ENCODE results near the gene CCT2. TPM values are rescaled to one million over a fixed set of nuclear protein-coding genes. Genes with fewer than 3 reads are reported as not detected.

Gene CCT2
- total RNA-seq, 1 experiment from 2014 or later = 345 TPM

DNA sequence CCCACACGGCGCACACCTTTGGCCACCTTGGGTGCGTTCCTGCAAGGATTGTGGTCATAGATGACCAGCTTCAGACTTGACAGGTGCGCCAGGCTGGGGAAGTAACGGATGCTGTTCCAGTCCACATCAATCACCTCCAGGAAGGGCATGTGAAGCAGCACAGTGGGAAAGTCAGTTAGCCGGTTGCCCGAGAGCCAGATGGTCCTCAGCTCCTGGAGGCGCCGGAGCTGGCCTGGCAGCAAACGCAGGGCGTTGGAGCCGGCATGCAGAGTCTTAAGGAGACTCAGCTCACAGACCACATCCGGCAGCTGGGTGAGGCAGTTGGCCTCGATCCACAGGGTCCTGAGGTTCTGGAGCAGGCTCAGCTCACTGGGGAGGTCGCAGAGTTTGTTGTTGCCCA lies 24.9 kb downstream of the CCT2 start:
- no peak overlapping the region for H2AFZ ChIP-seq (ENCODE audit: low read length)
- BruUV-seq (replicated peaks) = no TSS peak
- no peaks in the 10 kb centered on the region for H3K9me2 ChIP-seq (replicated peaks; ENCODE audit: low read length)
- H4K20me1 ChIP-seq (ENCODE audit: low read length) = no peaks in the 10 kb centered on the region
- no peaks in the 10 kb centered on the region for H3F3A ChIP-seq (ENCODE audit: low read length, unreplicated experiment)
- no peaks in the 10 kb centered on the region for H3K27me3 ChIP-seq (ENCODE audit: low read length)
- intact Hi-C loops (cut with micrococcal nuclease) = no loop called here
- H3K27ac ChIP-seq (ENCODE audit: low read length) = no peak overlapping the region
- H3K4me2 ChIP-seq (ENCODE audit: low read length) = no peak overlapping the region
- DNase-seq = no peak
- no peak for ATAC-seq
- CTCF ChIA-PET = no interaction called here
- no peaks in the 10 kb centered on the region for H3K79me2 ChIP-seq (ENCODE audit: low read length)
- no peak overlapping the region for H3K9ac ChIP-seq (ENCODE audit: low read length)
- TF ChIP-seq EZH2phosphoT487 (IDR thresholded peaks at IDR 0.05; ENCODE audit: borderline replicate concordance, low read length) = no peak
- TF ChIP-seq EZH2 (IDR thresholded peaks at IDR 0.05; ENCODE audit: low read length, unreplicated experiment) = no peak
- TF ChIP-seq, protein P1, sequence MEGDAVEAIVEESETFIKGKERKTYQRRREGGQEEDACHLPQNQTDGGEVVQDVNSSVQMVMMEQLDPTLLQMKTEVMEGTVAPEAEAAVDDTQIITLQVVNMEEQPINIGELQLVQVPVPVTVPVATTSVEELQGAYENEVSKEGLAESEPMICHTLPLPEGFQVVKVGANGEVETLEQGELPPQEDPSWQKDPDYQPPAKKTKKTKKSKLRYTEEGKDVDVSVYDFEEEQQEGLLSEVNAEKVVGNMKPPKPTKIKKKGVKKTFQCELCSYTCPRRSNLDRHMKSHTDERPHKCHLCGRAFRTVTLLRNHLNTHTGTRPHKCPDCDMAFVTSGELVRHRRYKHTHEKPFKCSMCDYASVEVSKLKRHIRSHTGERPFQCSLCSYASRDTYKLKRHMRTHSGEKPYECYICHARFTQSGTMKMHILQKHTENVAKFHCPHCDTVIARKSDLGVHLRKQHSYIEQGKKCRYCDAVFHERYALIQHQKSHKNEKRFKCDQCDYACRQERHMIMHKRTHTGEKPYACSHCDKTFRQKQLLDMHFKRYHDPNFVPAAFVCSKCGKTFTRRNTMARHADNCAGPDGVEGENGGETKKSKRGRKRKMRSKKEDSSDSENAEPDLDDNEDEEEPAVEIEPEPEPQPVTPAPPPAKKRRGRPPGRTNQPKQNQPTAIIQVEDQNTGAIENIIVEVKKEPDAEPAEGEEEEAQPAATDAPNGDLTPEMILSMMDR (conservative IDR thresholded peaks at IDR 0.05; ENCODE audit: low read depth, low read length) = no peak
- no peaks in the 10 kb centered on the region for H3K4me1 ChIP-seq (ENCODE audit: insufficient read depth, low read length)
- POLR2A ChIA-PET (ENCODE audit: unreplicated experiment) = no interaction called here
- no peaks in the 10 kb centered on the region for H3K9me3 ChIP-seq (ENCODE audit: low read length)
- no peaks in the 10 kb centered on the region for H3K36me3 ChIP-seq (ENCODE audit: low read depth, low read length)
- H3K4me3 ChIP-seq (ENCODE audit: low read length) = no peak overlapping the region

DNA sequence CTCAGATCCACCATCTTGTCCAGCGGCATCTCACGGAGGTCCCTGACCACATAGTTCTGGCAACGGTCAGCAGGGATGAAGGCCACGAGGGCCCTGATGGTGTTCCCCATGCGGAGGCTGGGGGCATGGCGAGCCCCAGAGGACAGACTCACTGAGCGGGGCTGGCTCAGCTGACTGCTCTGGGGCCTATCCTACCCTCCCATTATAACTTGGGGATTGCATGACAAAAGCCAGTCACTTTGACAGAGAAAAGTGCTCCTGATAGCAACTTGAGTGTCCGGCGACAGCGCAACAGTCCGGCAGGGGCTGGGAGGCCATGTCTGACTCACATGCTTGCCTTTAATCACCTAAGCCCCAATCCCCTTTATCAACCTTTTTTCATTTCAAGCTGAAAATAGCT lies 25.5 kb downstream of the CCT2 start, which contains the start of gene LRRC10:
LRRC10 (minus strand) TSS at position 179 of the 400 bp plus-strand sequence; CDS start at position 110, 69 bp downstream.
- ATAC-seq (no peak), DNase-seq (no peak)
- H3K9ac ChIP-seq (ENCODE audit: low read length) = no peak within 1 kb of the TSS
- no peaks in the 10 kb centered on the region for H3K36me3 ChIP-seq (ENCODE audit: low read depth, low read length)
- H2AFZ ChIP-seq (ENCODE audit: low read length) = no peak within 1 kb of the TSS
- H4K20me1 ChIP-seq (ENCODE audit: low read length) = no peaks in the 10 kb centered on the region
- H3K79me2 ChIP-seq (ENCODE audit: low read length) = no peaks in the 10 kb centered on the region
- H3K27ac ChIP-seq (ENCODE audit: low read length) = no peak within 1 kb of the TSS
- H3K4me2 ChIP-seq (ENCODE audit: low read length) = no peak within 1 kb of the TSS
- H3K4me3 ChIP-seq (ENCODE audit: low read length) = no peak within 1 kb of the TSS
- no peaks in the 10 kb centered on the region for H3K9me2 ChIP-seq (replicated peaks; ENCODE audit: low read length)
- no TSS peak for BruUV-seq (replicated peaks)
- no peaks in the 10 kb centered on the region for H3K9me3 ChIP-seq (ENCODE audit: low read length)
- no peaks in the 10 kb centered on the region for H3K27me3 ChIP-seq (ENCODE audit: low read length)
- intact Hi-C loops (cut with micrococcal nuclease) = no loop called here
- TF ChIP-seq EZH2phosphoT487 (IDR thresholded peaks at IDR 0.05; ENCODE audit: borderline replicate concordance, low read length) (no peak), EZH2 (IDR thresholded peaks at IDR 0.05; ENCODE audit: low read length, unreplicated experiment) (no peak)
- TF ChIP-seq, protein P1 (conservative IDR thresholded peaks at IDR 0.05; ENCODE audit: low read depth, low read length) = no peak
- no peaks in the 10 kb centered on the region for H3F3A ChIP-seq (ENCODE audit: low read length, unreplicated experiment)
- ChIA-PET POLR2A (ENCODE audit: unreplicated experiment) (no interaction called here), CTCF (interaction anchor here (0.6 kb wide), 1 partner anchor 258 kb away, joined by 3 read pairs; no protein-coding TSS in a partner anchor)
- H3K4me1 ChIP-seq (ENCODE audit: insufficient read depth, low read length) = no peaks in the 10 kb centered on the region

DNA sequence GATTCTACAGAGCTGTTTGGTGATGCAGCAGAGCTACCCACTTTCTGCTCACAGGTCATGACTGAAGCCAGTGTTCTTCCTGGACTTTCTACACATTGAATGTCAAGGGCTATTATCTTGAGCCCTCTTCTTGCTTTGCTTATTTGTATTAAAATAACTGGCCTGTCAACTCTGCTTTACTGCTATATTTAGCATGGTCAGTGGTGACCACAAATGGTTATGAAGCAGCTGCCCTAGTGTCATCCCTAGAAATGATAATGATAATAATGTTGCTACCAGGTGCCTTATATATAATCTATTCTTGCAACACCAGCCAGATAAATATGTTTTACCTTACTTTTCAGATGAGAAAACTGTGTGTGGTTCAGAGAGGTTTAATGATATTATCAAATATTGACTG lies 28.1 kb downstream of the CCT2 start:
- BruUV-seq (replicated peaks) = no TSS peak
- Histone ChIP-seq H3K9me3 (ENCODE audit: low read length) (no peaks in the 10 kb centered on the region), H3F3A (ENCODE audit: low read length, unreplicated experiment) (no peaks in the 10 kb centered on the region), H3K27ac (ENCODE audit: low read length) (no peak overlapping the region), H3K27me3 (ENCODE audit: low read length) (no peaks in the 10 kb centered on the region), H3K4me2 (ENCODE audit: low read length) (no peak overlapping the region), H2AFZ (ENCODE audit: low read length) (no peak overlapping the region), H3K79me2 (ENCODE audit: low read length) (no peaks in the 10 kb centered on the region), H3K36me3 (ENCODE audit: low read depth, low read length) (no peaks in the 10 kb centered on the region), H3K9me2 (replicated peaks; ENCODE audit: low read length) (no peaks in the 10 kb centered on the region), H3K4me1 (ENCODE audit: insufficient read depth, low read length) (no peaks in the 10 kb centered on the region), H4K20me1 (ENCODE audit: low read length) (no peaks in the 10 kb centered on the region), H3K9ac (ENCODE audit: low read length) (no peak overlapping the region), H3K4me3 (ENCODE audit: low read length) (no peak overlapping the region)
- CTCF ChIA-PET = no interaction called here
- DNase-seq (no peak), ATAC-seq (no peak)
- intact Hi-C loops (cut with micrococcal nuclease) = no loop called here
- no peak for TF ChIP-seq EZH2 (IDR thresholded peaks at IDR 0.05; ENCODE audit: low read length, unreplicated experiment)
- TF ChIP-seq EZH2phosphoT487 (IDR thresholded peaks at IDR 0.05; ENCODE audit: borderline replicate concordance, low read length) = no peak
- TF ChIP-seq, protein P1 (conservative IDR thresholded peaks at IDR 0.05; ENCODE audit: low read depth, low read length) = no peak
- POLR2A ChIA-PET (ENCODE audit: unreplicated experiment) = no interaction called here
